ENCODE data around the gene FCMR.

GRCh38 chr1:206898089-206898914, 23.4 kb downstream of the FCMR start:
- TF ChIP-seq, protein P1, sequence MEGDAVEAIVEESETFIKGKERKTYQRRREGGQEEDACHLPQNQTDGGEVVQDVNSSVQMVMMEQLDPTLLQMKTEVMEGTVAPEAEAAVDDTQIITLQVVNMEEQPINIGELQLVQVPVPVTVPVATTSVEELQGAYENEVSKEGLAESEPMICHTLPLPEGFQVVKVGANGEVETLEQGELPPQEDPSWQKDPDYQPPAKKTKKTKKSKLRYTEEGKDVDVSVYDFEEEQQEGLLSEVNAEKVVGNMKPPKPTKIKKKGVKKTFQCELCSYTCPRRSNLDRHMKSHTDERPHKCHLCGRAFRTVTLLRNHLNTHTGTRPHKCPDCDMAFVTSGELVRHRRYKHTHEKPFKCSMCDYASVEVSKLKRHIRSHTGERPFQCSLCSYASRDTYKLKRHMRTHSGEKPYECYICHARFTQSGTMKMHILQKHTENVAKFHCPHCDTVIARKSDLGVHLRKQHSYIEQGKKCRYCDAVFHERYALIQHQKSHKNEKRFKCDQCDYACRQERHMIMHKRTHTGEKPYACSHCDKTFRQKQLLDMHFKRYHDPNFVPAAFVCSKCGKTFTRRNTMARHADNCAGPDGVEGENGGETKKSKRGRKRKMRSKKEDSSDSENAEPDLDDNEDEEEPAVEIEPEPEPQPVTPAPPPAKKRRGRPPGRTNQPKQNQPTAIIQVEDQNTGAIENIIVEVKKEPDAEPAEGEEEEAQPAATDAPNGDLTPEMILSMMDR (IDR thresholded peaks at IDR 0.05 in 2 of 3, conservative IDR thresholded peaks at IDR 0.05 in 1 of 3; ENCODE audit: insufficient read depth in 2 of 3, low read depth in 1 of 3, low read length in 3 of 3) = no peak
- TF ChIP-seq SAFB2 (IDR thresholded peaks at IDR 0.05; ENCODE audit: borderline replicate concordance, low read depth, low read length, severe bottlenecking) (no peak), XRCC5 (IDR thresholded peaks at IDR 0.05; ENCODE audit: low read depth, low read length) (no peak)

Measured in K562 (cell line).